Measurements from ENCODE around the gene TSPEAR.
"Not testable (repeated sequence)": the region's sequence is repeated elsewhere in the genome, so short reads cannot be mapped to it uniquely, and the experiment has no call there.

The TSPEAR gene

DNA sequence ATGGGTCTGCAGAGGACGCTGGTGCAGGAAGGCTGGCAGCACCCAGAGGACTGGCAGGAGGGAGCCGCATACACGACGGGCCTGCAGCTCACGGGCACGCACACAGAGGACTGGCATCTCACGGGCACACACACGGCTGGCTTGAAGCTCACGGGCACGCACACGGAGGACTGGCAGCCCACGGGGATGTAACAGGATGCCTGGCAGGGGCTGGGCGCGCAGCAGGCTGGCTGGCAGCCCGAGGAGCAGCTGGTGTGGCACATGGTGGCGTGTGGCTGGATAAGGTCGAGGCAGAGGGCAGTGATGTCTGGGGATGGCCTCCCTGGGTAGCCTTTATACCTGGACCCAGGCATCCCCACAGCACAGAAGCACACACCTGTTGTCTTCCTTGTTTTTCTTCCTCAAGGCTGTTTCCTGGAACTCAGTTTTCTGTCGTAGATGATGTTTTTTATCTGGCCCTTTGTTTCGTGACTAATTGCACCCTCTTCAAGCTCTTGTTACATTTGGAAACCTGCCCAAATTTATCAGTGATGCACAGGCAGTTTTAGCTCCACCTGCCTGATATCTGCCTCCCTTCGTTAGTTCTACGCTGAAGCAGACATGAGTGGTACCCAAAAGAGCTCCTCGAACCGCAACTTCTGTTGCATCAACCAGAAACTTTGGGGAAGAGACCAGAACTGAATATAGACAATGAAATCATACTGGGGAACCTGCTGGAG, 29.4 kb downstream of the TSPEAR start, which contains the start of gene KRTAP12-1:
TSS of gene KRTAP12-1 (minus strand) at position 303 of the 719 bp plus-strand sequence. CDS start at position 263, 40 bp downstream.
- DNase-seq: no peak

DNA sequence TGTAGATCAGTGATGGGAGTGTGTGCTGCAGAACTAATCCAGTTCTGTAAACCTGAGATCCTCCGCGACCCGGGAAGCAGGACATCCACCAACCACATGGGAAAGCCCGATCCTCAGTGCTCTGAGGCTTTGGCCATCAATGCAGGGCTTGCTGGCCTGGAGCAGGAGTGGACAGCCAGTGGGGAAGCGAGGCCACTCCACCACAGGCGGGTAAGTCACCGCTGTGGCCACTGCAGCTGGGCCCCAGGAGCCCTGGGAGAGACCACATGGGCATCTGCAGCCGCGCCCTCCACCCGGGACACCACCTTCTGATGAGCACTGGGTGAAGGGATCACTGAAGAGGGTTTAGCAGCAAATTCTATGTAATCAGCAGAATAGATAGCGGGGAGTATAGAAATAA, 30.2 kb downstream of the TSPEAR start:
- no peak for DNase-seq

DNA sequence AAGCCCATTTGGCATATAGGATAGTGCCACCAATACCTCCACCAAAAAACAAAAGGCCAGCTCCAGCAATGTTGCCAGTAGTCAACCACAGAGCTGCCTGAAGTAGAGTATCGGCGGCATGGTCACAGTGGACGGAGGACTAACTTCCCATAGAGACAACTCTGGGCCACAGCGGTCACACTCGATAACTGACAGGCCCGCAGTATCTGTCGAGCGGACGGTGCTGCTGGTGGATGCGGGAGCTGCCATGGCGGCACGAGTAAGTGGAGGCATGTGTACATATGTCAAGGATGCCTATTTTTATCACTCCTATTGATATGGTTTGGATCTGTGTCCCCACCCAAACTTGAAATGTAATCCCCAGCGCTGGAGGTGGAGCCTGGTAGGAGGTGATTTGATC, 33.5 kb downstream of the TSPEAR start:
- DNase-seq: no peak

DNA sequence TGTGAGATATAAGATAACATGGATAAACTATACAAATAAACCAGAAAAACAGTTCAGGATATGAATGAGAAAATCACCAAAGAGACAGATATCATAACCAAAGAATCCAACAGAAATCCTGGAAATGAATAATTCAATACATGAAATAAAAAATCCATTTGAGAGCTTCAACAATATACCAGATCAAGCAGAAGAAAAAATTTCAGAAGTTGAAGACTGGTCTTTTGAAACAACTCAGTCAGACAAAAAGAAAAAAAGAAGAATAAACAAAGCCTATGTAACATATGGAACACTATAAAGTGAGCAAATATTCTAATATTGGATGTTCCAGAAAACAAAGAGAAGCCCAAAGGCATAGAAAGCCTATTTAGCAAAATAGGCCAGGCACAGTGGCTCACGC, 39.5 kb downstream of the TSPEAR start:
- DNase-seq: no peak

DNA sequence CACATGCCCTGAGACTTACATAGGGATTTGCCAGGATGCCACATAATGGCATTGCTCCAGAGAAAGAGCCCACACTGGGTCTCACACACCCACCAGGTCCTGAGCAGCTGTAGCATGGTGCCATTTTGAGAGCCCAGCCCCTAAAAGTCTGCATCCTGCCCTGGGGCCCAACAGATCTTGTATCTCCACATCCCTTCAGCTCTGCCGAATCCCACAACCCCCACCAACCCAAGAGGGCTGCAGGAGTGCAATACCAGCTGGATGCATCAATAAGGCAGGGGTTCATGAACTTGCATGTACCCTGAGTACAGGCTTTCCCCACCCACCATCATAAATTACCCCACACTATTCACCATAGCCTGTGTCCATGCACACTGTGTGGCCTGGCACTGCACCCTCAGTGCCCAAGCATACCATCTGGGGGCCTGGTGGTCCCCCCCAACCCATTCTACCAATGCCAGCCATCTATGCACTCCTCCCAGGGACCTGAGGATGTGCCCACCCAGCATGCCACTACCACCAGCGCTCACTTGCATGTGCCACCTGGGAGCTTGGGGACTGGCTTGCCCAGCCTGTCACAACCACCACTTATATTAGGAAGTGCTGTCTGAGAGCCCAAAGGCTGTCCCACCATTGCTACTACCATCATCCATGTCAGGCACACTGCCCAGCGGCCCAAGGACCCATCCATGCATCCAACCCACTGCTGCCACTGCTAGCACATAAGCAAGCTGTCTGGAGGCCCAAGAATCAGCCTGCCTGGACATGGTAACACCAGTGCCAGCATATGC, 40.5 kb downstream of the TSPEAR start:
- DNase-seq: no peak

DNA sequence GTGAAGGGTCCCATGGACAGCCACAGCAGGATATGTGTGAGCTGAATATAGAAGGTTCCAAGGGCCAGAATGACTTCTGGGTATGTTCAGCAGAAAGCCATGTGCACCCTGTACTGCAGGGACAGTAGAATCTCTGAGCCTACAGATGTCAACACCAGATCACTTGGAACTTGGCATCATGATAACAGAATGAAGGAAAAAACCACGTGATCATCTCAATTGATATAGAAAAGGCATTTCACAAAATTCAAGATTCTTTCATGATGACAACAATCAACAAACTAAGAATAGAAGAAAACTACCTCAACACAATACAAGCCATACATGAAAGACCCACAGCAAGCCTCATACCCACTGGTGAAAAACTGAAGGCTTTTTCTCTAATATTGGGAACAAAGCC, 43.8 kb downstream of the TSPEAR start:
- DNase-seq: no peak

DNA sequence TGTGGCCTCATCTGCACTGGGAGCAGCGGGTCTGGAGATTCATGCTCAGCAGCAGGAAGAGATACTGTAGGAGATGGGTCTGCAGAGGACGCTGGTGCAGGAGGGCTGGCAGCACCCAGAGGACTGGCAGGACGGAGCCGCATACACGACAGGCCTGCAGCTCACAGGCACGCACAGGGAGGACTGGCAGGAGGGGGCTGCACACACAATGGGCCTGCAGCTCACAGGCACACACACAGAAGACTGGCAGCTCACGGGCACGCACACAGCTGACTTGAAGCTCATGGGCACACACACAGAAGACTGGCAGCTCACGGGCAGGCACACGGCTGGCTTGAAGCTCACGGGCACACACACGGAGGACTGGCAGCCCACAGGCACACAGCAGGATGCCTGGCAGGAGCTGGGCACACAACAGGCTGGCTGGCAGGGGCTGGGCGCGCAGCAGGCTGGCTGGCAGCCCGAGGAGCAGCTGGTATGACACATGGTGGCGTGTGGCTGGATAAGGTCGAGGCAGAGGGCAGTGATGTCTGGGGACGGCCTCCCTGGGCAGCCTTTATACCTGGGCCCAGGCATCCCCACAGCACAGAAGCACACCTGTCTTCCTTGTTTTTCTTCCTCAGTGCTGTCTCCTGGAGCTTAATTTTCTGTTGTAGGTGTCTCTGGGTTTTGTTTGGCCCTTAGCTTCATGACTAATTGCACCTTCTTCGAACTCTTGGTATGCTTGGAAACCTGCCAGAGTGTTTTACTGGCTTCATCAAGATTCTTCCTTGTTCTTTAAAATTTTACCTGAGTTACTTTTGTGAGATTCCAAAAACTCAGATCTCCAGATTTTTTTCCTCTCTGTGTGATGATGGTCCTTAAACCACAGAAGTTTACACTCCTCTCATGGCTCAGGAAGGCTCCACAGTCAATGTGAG, 44.7 kb downstream of the TSPEAR start, which contains the start of gene KRTAP12-2:
TSS of gene KRTAP12-2 (minus strand) at position 527 of the 920 bp plus-strand sequence. CDS start at position 486, 41 bp downstream.
- DNase-seq: no peak

DNA sequence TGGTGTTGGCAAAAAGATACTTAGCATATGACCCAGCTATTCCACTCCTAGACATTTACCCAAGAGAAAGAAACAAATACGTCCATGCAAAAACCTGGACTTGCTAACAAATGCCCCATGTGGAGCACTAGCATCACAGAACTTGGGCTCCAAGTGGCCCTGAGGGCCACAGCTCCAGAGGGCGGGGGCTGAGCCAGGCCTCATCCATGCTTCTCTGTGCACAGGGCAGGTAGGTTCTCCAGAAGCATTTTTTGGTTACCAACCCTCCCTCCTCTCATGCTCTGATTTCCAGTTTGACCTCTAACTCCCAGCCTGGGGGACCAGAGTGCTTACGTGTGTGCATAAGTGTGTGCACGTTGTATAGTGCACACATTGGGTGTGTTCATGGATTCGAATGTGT, 46.7 kb downstream of the TSPEAR start:
- no peak for DNase-seq

DNA sequence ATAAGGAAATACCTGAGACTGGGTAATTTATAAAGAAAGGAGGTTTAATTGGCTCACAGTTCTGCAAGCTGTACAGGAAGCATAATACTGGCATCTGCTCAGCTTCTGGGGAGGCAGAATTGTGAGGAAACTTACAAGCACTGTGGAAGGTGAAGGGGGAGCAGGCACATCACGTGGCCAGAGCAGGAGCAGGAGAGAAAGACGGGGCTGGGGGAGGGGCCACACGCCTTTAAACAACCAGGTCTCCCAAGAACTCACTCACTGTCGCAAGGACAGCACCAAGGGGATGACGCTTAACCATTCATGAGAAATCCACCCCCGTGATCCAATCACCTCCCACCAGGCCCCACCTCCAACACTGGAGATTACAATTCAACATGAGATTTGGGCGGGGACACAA, 49.8 kb downstream of the TSPEAR start:
- not testable (repeated sequence) for DNase-seq

DNA sequence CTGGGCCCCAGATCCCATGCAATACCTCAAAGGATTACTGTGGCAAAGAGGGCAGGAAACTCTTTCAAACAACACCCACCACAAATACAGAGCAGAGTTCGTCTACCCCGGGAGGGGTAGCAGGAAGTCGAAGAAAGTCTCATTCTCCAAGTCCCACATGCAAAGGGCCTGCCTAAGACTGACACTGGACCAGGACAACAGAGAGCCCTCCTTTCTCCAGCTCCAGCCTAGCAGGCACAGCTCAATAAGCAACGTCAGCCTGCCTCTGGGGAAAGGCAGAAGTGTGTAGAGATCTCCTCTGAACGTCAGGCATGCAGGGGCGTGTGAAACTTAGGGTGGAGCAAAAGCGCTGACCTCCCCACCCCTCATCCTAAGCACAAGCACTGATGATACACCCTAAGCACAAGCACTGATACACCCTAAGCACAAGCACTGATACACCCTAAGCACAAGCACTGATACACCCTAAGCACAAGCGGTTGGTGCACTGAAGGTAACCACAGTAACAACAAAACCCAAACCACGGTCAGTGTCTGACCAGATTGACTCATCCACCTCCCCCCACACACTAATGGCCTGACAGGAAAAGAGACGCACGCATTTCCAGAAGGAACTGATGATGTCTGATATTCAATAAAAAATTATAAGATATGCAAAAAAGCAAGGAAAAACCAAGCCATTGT, 52.3 kb downstream of the TSPEAR start:
- no peak for DNase-seq

DNA sequence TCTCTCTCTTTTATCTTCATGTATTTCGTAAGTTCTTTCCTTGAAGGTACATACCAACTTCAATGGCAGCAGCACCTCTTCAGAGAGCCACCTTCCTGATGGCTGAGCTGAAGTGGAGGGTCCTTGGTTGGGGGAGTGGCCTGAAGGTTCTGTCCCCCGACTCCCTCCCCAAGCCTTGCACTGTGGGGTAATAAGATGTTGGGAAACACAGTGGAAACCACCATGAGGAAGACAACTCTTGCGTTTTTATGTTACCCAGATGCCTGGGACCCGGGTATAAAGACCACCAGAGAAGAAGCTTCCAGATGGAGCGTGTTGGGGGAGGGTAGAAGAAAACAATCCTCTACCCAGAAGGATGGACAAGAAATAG, 52.8 kb downstream of the TSPEAR start:
- DNase-seq: no peak

DNA sequence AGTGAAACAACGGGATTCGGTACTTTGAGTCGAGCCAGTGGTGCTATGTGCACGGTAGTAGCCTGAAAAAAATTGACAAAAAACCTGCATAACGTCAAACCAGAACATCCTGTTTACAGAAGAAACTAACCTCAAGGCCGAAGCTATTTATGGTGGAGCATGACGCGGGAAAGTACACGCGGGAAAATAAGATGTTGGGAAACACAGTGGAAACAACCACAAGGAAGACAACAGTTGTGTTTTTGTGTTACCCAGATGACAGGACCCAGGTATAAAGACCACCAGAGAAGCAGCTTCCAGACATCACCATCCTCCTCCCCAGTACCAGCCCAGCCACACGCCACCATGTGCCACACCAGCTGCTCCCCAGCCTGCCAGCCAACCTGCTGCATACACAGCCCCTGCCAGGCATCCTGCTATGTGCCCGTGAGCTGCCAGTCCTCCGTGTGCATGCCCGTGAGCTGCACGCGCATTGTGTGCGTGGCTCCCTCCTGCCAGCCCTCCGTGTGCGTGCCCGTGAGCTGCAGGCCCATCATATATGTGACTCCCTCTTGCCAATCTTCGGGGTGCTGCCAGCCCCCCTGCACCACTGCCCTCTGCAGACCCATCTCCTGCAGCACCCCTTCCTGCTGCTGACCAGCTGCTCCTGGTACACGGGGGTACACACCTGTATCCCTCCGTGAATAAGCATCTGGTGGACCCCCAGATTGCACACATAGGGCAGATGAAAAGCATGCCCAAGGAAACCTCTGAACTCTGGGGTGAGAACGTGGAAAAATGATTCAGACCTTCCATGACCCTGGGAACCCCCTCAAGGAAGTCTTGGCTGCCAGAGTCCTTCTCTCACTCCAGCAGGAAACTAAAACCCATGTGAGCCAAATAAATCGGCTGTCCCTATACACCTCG, 53.5 kb downstream of the TSPEAR start, which contains the start of gene KRTAP12-3:
TSS of gene KRTAP12-3 (plus strand) at position 298 of the 906 bp plus-strand sequence. CDS start at position 346, 48 bp downstream.
- no peak for DNase-seq

DNA sequence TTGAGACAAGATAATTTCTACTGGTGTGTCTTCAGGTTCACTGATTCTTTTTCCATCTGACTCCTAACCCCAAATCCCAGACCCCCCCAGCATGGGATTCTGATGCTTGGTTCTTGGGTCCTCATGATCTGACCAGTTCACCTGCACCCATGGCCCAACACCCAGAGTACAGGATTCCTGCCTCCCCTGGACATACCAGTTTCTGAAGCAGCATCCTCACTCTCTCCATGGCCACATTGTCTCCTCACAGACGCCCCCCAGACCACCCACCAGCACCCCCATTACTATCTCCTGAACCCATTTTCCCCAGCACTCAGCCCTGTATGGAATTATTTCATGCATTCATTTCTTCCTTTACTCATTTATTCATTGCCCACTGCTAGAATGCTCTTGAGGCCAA, 54.5 kb downstream of the TSPEAR start:
- DNase-seq: no peak

DNA sequence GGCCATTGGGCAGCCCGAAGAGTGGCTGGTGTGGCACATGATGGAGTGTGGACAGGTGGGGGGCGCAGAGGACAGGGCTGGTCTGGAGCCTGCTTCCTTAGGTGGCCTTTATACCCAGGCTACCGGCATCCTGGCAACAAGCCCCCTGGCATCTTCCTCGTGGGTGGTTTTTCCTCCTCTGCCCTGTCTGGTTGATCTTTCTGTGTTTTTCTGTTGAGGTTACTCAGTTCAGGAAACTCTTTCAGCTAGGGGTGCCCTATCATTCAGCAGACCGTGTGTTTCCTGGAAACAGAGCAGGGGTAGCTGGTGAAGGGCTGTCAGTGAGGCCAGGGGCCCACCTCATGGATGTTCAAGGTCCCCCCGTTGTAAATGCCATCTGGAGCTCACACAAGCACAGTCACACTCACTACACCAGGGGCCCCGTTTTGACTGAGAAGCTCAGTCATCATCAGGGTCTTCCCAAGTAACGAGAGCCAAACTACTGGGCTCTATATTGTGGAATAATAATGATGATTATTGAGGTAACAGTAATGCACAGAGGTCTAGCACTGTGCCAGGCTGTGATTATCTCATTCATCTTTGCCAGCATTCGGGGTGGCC, 56.7 kb downstream of the TSPEAR start, which contains the start of gene KRTAP12-4:
TSS of gene KRTAP12-4 (minus strand) at position 84 of the 600 bp plus-strand sequence. CDS start at position 39, 45 bp downstream.
- DNase-seq: no peak

DNA sequence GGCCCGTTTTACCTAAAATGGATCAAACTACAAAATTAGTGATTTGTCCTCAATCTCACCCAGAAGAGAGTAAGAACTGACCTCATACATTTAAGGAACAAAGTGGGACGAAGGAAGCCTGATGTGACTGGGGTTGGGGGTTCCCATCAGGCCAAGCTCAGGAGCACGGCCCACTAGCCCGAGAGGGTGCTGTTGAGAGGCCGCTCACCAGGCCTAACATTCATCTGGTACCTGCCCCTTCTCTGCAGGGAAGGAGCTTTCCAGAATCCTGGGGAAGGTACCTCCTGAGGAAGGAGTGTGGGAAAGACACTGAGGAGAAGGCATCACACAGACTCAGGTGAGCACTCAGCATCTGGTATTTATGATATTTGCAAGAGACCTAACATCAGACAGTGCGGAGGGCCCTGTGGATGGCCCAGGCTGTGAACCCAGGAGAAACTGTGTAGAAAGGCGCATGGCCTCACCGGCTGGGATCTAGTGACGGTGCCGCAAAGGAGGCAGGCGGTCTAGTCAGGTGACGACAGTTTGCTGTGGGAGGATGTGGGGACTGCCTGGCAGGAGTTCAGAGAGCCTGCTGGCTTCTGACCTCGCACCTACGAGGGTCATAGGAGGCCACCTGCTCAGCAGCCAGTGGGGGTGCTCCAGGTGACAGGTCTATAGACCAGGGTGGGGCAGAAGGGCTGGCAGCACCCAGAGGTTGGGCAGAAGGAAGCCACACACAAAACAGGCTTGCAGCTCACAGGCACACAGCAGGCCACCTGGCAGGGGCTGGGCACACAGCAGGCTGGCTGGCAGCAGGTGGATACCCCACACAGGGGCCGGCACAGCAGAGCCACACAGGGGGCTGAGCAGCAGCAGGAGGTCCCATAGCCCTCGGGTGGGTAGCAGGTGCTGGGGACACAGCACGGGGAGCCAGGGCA, 57.5 kb downstream of the TSPEAR start:
- no peak for DNase-seq

DNA sequence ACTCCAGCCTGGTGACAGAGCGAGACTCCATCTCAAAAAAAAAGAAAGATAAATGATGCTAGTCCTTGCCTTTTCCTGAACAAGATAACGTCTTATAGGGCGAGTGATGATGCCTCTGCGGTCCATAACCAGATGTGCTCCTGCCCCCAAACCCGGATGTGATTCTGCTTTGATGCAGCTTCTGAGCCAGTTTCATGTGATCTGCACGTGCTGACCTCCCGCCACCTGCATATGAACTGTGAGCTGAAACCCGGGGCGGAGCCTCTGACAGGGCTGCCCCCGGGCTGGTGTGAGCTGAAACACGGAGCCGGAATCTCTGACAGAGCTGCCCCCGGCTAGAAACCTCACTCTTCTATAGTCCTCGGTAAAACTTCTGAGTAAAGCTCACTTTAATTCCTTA, 58.2 kb downstream of the TSPEAR start:
- DNase-seq: no peak

DNA sequence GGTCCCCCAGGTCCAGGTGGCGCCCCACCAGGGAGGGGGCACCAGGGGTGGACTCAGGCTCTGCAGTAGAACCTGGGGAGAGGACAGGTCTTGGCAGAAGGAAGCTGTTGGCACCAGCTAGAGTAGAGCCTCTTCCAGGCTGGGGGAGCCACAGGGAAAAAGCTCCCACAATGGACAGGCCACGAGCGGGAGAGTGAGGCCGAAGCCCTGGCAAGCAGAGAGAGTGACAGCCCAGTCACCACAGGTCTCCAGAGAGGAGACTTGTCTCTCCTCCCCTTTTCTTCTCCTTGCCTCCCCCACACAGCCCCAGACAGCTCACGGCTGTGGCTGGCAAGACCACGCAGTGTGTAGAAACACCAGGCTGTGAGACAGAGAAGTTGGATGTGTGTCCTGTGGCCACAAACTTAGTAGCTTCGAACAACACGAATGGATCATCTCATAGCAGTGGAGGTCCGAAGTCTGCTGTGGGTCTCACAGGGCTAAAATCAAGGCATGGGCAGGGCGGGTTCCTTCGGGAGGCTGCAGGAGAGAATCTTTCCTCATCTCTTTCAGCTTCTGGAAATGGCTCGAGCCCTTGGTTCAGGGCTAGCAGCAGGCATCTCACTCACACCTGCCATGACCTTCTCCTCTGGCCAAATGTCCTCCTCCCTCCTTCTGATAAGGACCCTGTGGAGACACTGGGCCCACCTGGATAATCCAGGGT, 60.2 kb downstream of the TSPEAR start:
- DNase-seq: no peak

DNA sequence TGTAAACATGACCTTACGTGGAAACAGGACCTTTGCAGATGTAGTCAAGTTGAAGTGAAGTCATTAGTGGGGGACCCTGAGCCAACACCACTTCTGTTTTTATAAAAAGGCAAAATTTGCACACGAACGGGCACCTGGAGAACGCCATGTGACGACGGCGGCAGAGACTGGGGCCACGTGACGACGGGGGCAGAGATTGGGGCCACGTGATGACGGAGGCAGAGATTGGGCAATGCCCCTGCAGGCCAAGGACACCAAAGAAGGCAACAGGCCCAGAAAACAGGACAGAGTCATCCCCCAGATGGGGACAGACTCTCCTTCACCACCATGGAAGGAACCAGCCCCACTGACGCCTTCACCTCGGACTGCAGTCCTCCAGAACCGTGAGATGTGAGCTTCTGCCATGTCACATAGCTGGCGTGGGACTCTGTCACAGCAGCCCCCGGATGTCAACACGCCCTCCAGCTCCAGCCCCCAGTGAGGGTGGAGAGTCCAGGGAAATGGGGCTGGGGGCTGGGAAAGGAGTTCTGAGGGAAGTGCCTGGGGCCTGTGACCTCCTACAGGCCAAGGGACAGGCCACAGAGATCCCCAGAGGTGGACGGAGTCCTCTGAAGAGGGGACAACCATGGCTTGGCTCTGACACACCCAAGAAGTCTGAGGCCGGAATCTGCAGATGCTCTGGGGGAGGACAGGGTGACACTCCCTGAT, 61.0 kb downstream of the TSPEAR start:
- DNase-seq: no peak
